ENCODE results near the gene TMEM53.

- TF ChIP-seq CTCF (IDR thresholded peaks at IDR 0.05), result no peak
- TF ChIP-seq POLR2A (IDR thresholded peaks at IDR 0.05), result peak in 1 of 2 donors; percentile 37
Measured at GRCh38 chr1:44673675-44674112, 587 bp downstream of the TMEM53 start.

Data from thyroid gland (tissue), 4 donors.